Colonic mucosa (tissue), 4 donors: Measurements from ENCODE around the gene NPAS4. TPM values are rescaled to one million over a fixed set of nuclear protein-coding genes. Genes with fewer than 3 reads are reported as not detected.

Experiments used
- DNase-seq: peaks from one replicate; pipeline ENCODE4 v3.0.0-alpha.2; 2020
- H3K27ac ChIP-seq: fragments of 200-600 bp; one replicate; pipeline ENCODE4 v1.8.0; 2021
- H3K27me3 ChIP-seq: fragments of 200-600 bp; one replicate; pipeline ENCODE4 v1.8.0; 2021
- H3K36me3 ChIP-seq: fragments of 200-600 bp; one replicate; pipeline ENCODE4 v1.8.0; 2021
- H3K4me1 ChIP-seq: fragments of 200-600 bp; one replicate; pipeline ENCODE4 v1.8.0; 2021; ENCODE audit warnings: mild to moderate bottlenecking
- H3K4me3 ChIP-seq: fragments of 200-600 bp; one replicate; pipeline ENCODE4 v1.8.0; 2021
- H3K9ac ChIP-seq, 2 donors: one replicate each; pipeline ENCODE4 v1.7.0; 2013; ENCODE audit warnings: control low read depth in 2 of 2, low read depth in 2 of 2, low read length in 2 of 2
- H3K9me3 ChIP-seq: fragments of 200-600 bp; one replicate; pipeline ENCODE4 v1.8.0; 2021
- intact Hi-C: fragments of 100-400 bp; cut with DNase I; formaldehyde crosslinking; loops from one replicate; pipeline ENCODE4 v1.14.1; 2022
- total RNA-seq, 2 donors: library from RNA; stranded (reverse); fragmentation: NEBNext Ultra II Directional in 1 of 2; extraction: Animal tissue kit (Norgen Biotek cat#: 25700) in 1 of 2; gene quantifications; one replicate each; pipeline ENCODE4 v1.2.1, GENCODE V29; 2021
- TF ChIP-seq, protein P1 (sequence below): fragments of 200-600 bp; IDR thresholded peaks from one replicate; pipeline ENCODE4 v1.8.0; 2022; ENCODE audit warnings: antibody characterized with exemption, mild to moderate bottlenecking
- donor health status: healthy.
- donor health status: DM: no; HTN: no; CAD: no.
- donor health status: DM: no; HTN: no; CAD: no.

The NPAS4 gene
- total RNA-seq, 2 donors from 2014 or later = 0.17 to 0.37 TPM

GRCh38 chr11:66408488-66409214, 12.2 kb upstream of the NPAS4 start:
- peaks cover 4% of the 10 kb centered on the region for H3K4me1 ChIP-seq
- TF ChIP-seq, protein P1, sequence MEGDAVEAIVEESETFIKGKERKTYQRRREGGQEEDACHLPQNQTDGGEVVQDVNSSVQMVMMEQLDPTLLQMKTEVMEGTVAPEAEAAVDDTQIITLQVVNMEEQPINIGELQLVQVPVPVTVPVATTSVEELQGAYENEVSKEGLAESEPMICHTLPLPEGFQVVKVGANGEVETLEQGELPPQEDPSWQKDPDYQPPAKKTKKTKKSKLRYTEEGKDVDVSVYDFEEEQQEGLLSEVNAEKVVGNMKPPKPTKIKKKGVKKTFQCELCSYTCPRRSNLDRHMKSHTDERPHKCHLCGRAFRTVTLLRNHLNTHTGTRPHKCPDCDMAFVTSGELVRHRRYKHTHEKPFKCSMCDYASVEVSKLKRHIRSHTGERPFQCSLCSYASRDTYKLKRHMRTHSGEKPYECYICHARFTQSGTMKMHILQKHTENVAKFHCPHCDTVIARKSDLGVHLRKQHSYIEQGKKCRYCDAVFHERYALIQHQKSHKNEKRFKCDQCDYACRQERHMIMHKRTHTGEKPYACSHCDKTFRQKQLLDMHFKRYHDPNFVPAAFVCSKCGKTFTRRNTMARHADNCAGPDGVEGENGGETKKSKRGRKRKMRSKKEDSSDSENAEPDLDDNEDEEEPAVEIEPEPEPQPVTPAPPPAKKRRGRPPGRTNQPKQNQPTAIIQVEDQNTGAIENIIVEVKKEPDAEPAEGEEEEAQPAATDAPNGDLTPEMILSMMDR = peak; percentile 100
- intact Hi-C loops = loop anchor here (5.0 kb wide), 1 partner anchor 269 kb away; the partner anchor contains the start of gene RBM4B

DNA sequence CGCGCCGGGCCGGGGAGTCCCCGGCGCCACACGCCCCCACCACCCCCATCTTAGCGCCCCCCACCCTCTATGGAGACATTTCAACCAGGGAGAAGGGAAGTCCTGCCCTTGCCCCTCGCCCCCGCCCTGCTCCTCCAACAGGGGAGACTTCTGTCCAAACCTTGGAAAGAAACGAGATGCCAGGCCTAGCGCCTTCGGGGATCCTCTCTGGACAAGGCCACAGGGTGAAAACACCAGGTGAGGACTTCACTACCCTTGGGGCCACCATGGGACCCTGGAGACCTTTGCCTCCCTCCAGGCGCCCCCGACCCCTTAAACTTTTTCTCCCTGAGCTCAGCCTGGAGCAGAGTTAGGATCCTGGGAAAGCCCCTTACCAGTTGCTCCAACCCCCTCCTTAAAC, 11.6 kb upstream of the NPAS4 start:
- Histone ChIP-seq H3K9ac (peak overlapping the region in 1 of 2 donors; percentile 8), H3K9me3 (no peaks in the 10 kb centered on the region), H3K27ac (no peak overlapping the region), H3K4me1 (peaks cover 4% of the 10 kb centered on the region), H3K4me3 (no peak overlapping the region), H3K27me3 (peaks cover 4% of the 10 kb centered on the region), H3K36me3 (no peaks in the 10 kb centered on the region)
- intact Hi-C loops = loop anchor here (5.0 kb wide), 1 partner anchor 268 kb away; the partner anchor contains the start of gene RBM4B
- DNase-seq = no peak
- TF ChIP-seq, protein P1 = no peak

More at GRCh38 chr11:66408488-66409214, 12.2 kb upstream of the NPAS4 start:
- no peak overlapping the region for H3K9ac ChIP-seq
- H3K27me3 ChIP-seq = peaks cover 4% of the 10 kb centered on the region
- no peaks in the 10 kb centered on the region for H3K36me3 ChIP-seq
- peak overlapping the region; percentile 24 for H3K4me3 ChIP-seq
- no peak overlapping the region for H3K27ac ChIP-seq
- no peaks in the 10 kb centered on the region for H3K9me3 ChIP-seq
- DNase-seq = peak; percentile 90

GRCh38 chr11:66410191-66410590, 10.6 kb upstream of the NPAS4 start:
- H3K36me3 ChIP-seq = no peaks in the 10 kb centered on the region
- no peak overlapping the region for H3K9ac ChIP-seq
- H3K27ac ChIP-seq = no peak overlapping the region
- intact Hi-C loops = no loop called here
- H3K27me3 ChIP-seq = peaks cover 4% of the 10 kb centered on the region
- H3K4me1 ChIP-seq = peaks cover 4% of the 10 kb centered on the region
- TF ChIP-seq, protein P1 = no peak
- H3K4me3 ChIP-seq = no peak overlapping the region
- H3K9me3 ChIP-seq = no peaks in the 10 kb centered on the region
- no peak for DNase-seq

DNA sequence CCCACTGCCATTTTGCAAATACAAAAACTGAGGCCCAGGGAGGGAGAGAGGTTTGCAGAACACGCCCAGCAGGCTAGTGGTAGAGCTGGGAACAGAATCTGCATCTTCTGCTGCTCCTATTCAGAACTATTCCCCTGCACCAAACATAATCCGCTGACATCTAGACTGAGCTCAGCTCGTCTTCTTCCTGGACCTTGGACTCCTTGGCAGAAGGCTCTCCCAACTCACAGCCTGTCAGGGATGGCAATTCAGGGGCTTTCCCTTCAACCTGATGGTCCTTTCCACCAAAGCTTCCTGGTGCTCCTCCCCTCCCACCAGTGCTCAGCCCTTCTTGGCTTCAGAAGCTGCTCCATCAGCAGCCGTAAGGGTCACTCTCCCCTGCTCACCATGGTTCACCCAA, 9.5 kb upstream of the NPAS4 start:
- no peak overlapping the region for H3K27ac ChIP-seq
- peaks cover 4% of the 10 kb centered on the region for H3K27me3 ChIP-seq
- no peaks in the 10 kb centered on the region for H3K36me3 ChIP-seq
- peaks cover 4% of the 10 kb centered on the region for H3K4me1 ChIP-seq
- TF ChIP-seq, protein P1 = no peak
- no peak overlapping the region for H3K4me3 ChIP-seq
- intact Hi-C loops = no loop called here
- DNase-seq = no peak
- H3K9ac ChIP-seq = no peak overlapping the region
- no peaks in the 10 kb centered on the region for H3K9me3 ChIP-seq

GRCh38 chr11:66412110-66412509, 8.7 kb upstream of the NPAS4 start:
- Histone ChIP-seq H3K9me3 (no peaks in the 10 kb centered on the region), H3K4me3 (no peak overlapping the region), H3K27ac (no peak overlapping the region), H3K9ac (no peak overlapping the region), H3K27me3 (peaks cover 4% of the 10 kb centered on the region), H3K4me1 (peaks cover 4% of the 10 kb centered on the region), H3K36me3 (no peaks in the 10 kb centered on the region)
- DNase-seq = no peak
- TF ChIP-seq, protein P1 = no peak
- intact Hi-C loops = no loop called here
